MM.1S (cell line): ENCODE results near the gene MYO5C.

Source experiments
- DNase-seq: peaks from one replicate; pipeline ENCODE4 v3.0.0-alpha.2; 2015
- H2AFZ ChIP-seq: fragments of 300-600 bp; sonication (generic); 2 replicates; pipeline ENCODE4 v1.6.0; 2016; ENCODE audit warnings: antibody characterized with exemption, low read length
- H3F3A ChIP-seq: fragments of 300-600 bp; sonication (generic); 2 replicates; pipeline ENCODE4 v1.6.1; 2016; ENCODE audit warnings: mild to moderate bottlenecking, antibody characterized with exemption, low read length, moderate library complexity, mixed read lengths; ENCODE audit not compliant: insufficient read depth
- H3K27ac ChIP-seq: fragments of 300-600 bp; sonication (generic); 2 replicates; pipeline ENCODE4 v1.5.1; 2016; ENCODE audit warnings: mild to moderate bottlenecking, low read length
- H3K27me3 ChIP-seq: fragments of 300-600 bp; sonication (generic); replicated peaks from 2 replicates; pipeline ENCODE4 v1.6.0; 2016; ENCODE audit warnings: low read length; ENCODE audit not compliant: insufficient read depth
- H3K36me3 ChIP-seq: fragments of 300-600 bp; sonication (generic); replicated peaks from 2 replicates; pipeline ENCODE4 v1.6.1; 2016; ENCODE audit warnings: mild to moderate bottlenecking, low read length, mixed read lengths; ENCODE audit not compliant: insufficient read depth
- H3K4me1 ChIP-seq: fragments of 300-600 bp; sonication (generic); 2 replicates; pipeline ENCODE4 v1.6.1; 2016; ENCODE audit warnings: low read length, mixed read lengths
- H3K4me2 ChIP-seq: fragments of 300-600 bp; sonication (generic); 2 replicates; pipeline ENCODE4 v1.6.0; 2016; ENCODE audit warnings: low read depth, low read length
- H3K4me3 ChIP-seq: fragments of 300-600 bp; sonication (generic); 2 replicates; pipeline ENCODE4 v1.5.1; 2016; ENCODE audit warnings: low read length, mixed read lengths
- H3K79me2 ChIP-seq: fragments of 300-600 bp; sonication (generic); 2 replicates; pipeline ENCODE4 v1.6.1; 2016; ENCODE audit warnings: mixed run types, low read length, mixed read lengths
- H3K9ac ChIP-seq: fragments of 300-600 bp; sonication (generic); 2 replicates; pipeline ENCODE4 v1.6.1; 2016; ENCODE audit warnings: low read length, mixed read lengths
- H3K9me2 ChIP-seq: fragments of 300-600 bp; sonication (generic); replicated peaks from 2 replicates; pipeline ENCODE4 v1.6.1; 2016; ENCODE audit warnings: mild to moderate bottlenecking, low read length, mixed read lengths; ENCODE audit not compliant: insufficient read depth
- H3K9me3 ChIP-seq: fragments of 300-600 bp; sonication (generic); replicated peaks from 2 replicates; pipeline ENCODE4 v1.6.1; 2016; ENCODE audit warnings: mild to moderate bottlenecking, low read length, mixed read lengths; ENCODE audit not compliant: insufficient read depth
- H4K20me1 ChIP-seq: fragments of 300-600 bp; sonication (generic); 2 replicates; pipeline ENCODE4 v1.6.1; 2016; ENCODE audit warnings: mild to moderate bottlenecking, low read length, moderate library complexity, mixed read lengths; ENCODE audit not compliant: insufficient read depth
- CTCF ChIP-seq: fragments of 300-600 bp; sonication (generic); IDR thresholded peaks from 2 replicates; pipeline ENCODE4 v1.5.1; 2016; ENCODE audit warnings: antibody characterized with exemption, low read length, mixed read lengths
- EZH2 ChIP-seq: fragments of 300-600 bp; sonication (generic); optimal IDR thresholded peaks from 2 replicates; pipeline ENCODE3; 2017; ENCODE audit warnings: low read depth, mild to moderate bottlenecking, antibody characterized with exemption, low read length, mixed read lengths
- EZH2phosphoT487 ChIP-seq: fragments of 300-600 bp; sonication (generic); IDR thresholded peaks from 2 replicates; pipeline ENCODE4 v1.6.1; 2018; ENCODE audit warnings: antibody characterized with exemption, low read length

The MYO5C gene

GRCh38 chr15:52303093-52303772 lies 7.6 kb upstream of the MYO5C start:
- no peaks in the 10 kb centered on the region for H3K9me3 ChIP-seq
- no peak overlapping the region for H3K4me2 ChIP-seq
- no peak for TF ChIP-seq CTCF
- TF ChIP-seq EZH2, result no peak
- TF ChIP-seq EZH2phosphoT487, result no peak
- no peak overlapping the region for H3K27ac ChIP-seq
- H3K9me2 ChIP-seq, result no peaks in the 10 kb centered on the region
- H3K36me3 ChIP-seq, result no peaks in the 10 kb centered on the region
- H3K27me3 ChIP-seq, result no peaks in the 10 kb centered on the region
- no peak overlapping the region for H3K9ac ChIP-seq
- no peak overlapping the region for H3K4me3 ChIP-seq
- no peaks in the 10 kb centered on the region for H3K4me1 ChIP-seq
- H4K20me1 ChIP-seq, result no peaks in the 10 kb centered on the region
- DNase-seq, result no peak
- peaks cover 8% of the 10 kb centered on the region; the same call in 1 of the 2 replicates for H3F3A ChIP-seq
- H2AFZ ChIP-seq, result no peak overlapping the region
- no peaks in the 10 kb centered on the region for H3K79me2 ChIP-seq

GRCh38 chr15:52301265-52301847 lies 5.8 kb upstream of the MYO5C start:
- Histone ChIP-seq H3K9me3 (no peaks in the 10 kb centered on the region), H3K4me2 (no peak overlapping the region), H2AFZ (no peak overlapping the region), H3K9me2 (no peaks in the 10 kb centered on the region), H3K9ac (no peak overlapping the region), H4K20me1 (no peaks in the 10 kb centered on the region), H3K27ac (no peak overlapping the region), H3K36me3 (no peaks in the 10 kb centered on the region), H3K79me2 (no peaks in the 10 kb centered on the region), H3K4me1 (no peaks in the 10 kb centered on the region), H3K27me3 (no peaks in the 10 kb centered on the region), H3K4me3 (no peak overlapping the region), H3F3A (peaks cover 8% of the 10 kb centered on the region; the same call in 1 of the 2 replicates)
- no peak for DNase-seq
- TF ChIP-seq EZH2 (no peak), EZH2phosphoT487 (no peak), CTCF (no peak)

GRCh38 chr15:52294881-52295420 lies 653 bp downstream of the MYO5C start:
- peak overlapping the region; percentile 91 for H3K9ac ChIP-seq
- no peaks in the 10 kb centered on the region for H3K36me3 ChIP-seq
- peaks cover 34% of the 10 kb centered on the region for H3K4me1 ChIP-seq
- H3F3A ChIP-seq, result peaks cover 43% of the 10 kb centered on the region
- peaks cover 14% of the 10 kb centered on the region for H3K79me2 ChIP-seq
- H3K27ac ChIP-seq, result peak overlapping the region; percentile 96
- H2AFZ ChIP-seq, result peak overlapping the region; percentile 81
- DNase-seq, result peak; percentile 63
- peak overlapping the region; percentile 94 for H3K4me2 ChIP-seq
- TF ChIP-seq CTCF, result no peak
- TF ChIP-seq EZH2, result no peak
- TF ChIP-seq EZH2phosphoT487, result no peak
- H3K27me3 ChIP-seq, result no peaks in the 10 kb centered on the region
- no peaks in the 10 kb centered on the region for H3K9me2 ChIP-seq
- H3K4me3 ChIP-seq, result peak overlapping the region; percentile 70
- H4K20me1 ChIP-seq, result no peaks in the 10 kb centered on the region
- H3K9me3 ChIP-seq, result no peaks in the 10 kb centered on the region
